Stimulated activated CD8-positive, alpha-beta memory T cell treated with anti-CD3 and anti-CD28 coated beads, Interleukin-12 subunit alpha, Interleukin-12 subunit beta, amount 100 ng/mL, for 24 hours (primary cell): Measurements from ENCODE around the gene SNCA.

Experiments
- DNase-seq: peaks from one replicate; pipeline ENCODE4 v3.0.0-alpha.2; 2020; ENCODE audit errors: extremely low read depth

Gene SNCA

DNA sequence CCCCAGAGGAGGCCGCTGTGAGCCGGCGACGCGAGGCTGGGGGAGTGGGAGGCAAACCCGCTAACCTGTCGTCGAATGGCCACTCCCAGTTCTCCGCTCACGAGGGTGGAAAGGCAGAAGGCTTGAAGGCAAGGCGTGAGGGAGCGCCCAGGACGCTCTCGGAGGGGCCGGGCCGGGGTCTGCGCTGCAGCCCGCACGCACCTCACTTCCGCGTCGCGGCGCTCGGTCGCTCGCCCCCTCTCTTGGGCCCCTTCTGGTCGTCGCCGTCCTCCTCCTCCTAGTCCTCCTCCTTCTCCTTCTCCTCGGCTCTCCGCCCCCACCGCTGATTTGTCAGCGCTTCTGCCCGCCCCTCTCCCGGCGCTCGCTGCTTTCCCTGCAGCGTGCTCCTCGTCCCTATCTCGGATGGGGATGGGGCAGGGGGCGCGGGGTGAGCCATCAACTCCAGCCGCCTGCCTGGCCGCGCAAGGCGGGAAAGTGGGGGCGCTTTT, at the start of gene SNCA:
TSS of gene SNCA (minus strand) at position 265 of the 488 bp plus-strand sequence. CDS start 1,494 bp downstream, outside the sequence.
- no peak for DNase-seq

DNA sequence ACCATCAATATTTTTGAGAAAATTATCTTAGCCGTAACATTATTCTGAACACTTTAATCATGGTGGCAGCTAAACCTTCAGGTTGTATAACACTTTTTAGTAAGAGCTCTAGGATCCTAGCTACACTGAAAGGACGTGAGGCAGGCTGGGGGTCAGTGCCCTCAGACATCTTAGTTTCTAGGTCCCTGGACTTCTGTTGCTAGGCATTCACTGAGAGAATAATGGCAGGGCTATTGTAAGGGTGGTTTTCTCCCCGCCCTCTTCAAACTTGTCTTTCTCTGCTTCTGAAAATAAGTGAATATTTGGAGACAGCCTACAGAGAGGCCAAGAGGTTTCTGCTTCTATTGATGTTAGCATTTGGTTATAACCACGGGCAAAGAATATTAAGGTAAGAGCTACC, 42.3 kb upstream of the SNCA start:
- DNase-seq, result no peak

DNA sequence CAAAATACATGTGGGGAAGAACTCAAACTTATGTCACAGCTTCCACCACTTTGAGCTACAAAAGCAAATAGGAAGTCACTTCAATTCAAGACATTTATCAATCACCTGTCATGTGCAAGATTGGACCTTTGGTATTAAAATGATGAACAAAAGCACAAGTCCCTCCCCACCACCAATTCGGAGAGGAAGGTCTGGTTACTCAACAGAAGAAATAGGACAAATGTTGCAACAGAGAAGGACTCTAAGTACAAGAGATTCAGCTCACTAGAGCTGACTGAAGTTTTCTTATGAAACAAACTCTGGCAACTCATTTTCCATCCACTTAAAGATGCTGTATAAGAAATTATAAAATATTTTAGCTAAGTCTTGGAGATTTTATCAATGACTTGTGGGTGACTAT, 41.6 kb upstream of the SNCA start:
- DNase-seq, result no peak

DNA sequence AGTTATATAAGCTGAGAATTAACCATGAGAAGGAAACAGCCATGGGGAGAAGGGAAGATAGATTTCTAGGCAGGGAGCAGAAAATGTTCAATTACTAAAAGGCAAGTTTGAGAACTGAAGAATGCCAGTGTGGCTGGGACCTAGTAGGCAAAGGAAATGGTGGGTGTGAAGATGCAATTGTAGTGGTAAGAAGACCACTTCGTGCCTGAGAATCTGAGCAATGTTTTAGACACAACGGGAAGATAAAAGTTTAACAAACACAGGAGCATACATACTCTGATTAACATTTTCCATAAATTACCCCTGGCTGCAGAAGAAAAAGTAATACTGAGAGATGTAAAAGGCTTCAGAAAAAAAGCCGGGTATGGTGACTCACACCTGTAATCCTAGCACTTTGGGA, 39.6 kb upstream of the SNCA start:
- DNase-seq, result no peak

DNA sequence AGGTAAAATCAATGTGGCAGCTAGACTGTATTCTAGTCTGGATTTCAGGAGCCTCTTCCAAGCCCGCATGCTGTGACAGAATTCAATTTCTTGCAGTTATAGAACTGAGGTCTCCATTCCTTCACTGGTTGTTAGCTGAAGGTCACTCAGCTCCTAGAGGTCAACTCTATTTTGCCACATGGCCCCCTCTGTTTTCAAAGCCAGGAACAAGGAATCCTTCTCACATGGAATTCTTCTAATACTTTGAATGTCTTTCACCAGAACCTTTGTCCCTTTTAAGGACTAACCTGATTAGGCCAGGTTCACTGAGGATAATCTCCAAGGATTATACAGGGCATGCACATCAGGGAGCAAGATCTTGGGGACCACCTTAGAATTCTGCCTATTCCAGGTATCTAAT, 34.2 kb upstream of the SNCA start:
- DNase-seq, result no peak

DNA sequence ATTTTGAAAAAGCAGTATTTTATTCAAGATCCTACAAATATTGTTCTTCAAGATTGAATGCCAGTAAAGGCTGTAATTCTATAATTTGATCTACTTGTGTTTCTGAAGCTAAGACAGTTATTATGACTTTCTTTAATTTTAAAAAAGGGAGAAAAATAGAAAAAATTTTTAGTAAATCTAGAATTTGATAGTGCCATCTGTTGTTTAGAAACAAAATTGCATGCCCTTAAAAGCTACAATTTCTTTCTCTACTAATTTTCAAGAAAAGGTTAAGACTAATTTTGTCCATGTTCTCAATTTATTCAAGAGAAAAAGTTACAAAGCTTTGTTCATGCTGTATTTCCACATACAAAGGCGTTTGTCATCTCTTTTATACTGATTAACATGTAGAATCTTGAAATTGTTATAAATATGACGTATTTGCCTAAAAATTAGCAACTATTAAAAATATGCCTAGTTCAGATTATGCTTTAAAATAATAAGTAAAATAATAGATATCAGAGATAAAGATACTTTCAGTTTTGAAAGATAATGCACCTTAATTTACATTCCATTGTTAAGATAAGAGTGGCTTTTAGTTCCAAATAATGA, 32.1 kb upstream of the SNCA start:
- no peak for DNase-seq

DNA sequence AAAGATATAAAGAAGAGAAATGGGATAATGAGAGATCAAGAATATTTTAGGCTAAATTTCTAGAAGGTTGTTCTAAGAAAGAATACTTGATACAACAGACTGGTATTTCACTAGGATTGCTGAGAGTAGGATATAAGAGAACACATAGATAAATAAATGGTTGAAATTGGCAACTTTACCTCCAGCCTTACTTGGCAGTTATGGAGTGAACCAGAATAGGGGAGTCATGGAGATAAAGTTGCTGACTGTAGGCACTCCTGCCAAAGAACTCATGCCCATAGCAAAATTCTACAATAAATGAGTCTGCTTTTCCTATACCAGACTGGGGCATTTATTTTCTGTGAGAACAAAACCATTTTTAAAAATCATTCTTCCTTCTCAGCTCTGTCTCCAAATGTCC, 31.3 kb upstream of the SNCA start:
- no peak for DNase-seq

DNA sequence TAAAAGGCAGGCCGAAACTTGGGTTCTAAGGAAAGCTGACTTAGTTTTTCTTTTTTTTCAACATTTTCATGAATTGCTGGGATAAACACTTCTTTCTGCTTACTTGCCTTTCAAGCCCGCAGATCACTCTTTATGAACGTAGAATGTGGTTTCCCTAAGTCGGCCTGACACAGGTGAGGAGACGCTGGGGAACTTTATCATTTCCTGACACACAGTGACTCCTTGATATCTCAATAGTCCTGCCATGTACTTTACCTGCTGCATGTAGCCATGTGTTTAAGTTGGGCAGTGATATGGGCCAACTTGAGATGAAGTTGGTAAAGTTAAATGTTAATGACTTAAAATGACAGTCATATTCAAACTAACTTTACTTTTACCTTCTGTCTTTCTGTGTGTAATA, 26.6 kb upstream of the SNCA start:
- no peak for DNase-seq

DNA sequence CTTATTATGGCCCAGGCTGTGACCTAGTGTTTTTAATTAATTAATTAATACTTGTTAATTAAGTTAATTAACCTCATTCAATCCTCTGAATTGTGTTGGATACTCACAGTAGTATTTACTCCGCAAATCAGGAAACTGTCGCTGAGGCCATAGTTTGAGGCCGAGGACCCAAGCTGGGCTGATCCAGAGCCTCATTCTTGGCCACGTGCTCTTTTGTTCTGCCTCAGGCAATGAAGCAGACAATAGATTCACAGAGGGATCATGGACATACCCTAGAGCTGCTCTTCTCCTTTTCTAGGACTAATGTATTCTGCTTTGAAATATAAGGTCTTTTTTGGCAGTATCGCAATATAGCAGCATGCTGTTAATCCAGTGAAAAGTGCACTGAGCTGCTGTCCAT, 24.0 kb upstream of the SNCA start:
- DNase-seq, result no peak

DNA sequence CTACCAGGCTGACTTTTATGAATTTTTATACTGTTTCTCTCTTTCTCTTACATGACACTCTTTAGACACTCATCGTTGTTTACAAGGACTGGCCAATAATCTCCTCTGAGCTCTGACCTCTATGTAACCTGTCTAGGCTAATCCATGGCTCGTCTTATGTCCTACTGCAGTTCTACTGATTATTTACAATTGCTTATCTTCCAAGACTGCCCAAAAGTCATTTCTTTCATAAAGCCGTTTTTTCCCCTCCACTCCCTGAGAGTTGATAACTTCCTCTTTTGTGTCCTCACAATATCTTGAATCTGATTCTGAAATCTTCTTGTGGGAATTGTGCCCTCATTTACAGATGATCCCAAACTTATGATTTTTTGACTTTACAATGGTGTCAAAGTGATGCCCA, 18.3 kb upstream of the SNCA start:
- no peak for DNase-seq

DNA sequence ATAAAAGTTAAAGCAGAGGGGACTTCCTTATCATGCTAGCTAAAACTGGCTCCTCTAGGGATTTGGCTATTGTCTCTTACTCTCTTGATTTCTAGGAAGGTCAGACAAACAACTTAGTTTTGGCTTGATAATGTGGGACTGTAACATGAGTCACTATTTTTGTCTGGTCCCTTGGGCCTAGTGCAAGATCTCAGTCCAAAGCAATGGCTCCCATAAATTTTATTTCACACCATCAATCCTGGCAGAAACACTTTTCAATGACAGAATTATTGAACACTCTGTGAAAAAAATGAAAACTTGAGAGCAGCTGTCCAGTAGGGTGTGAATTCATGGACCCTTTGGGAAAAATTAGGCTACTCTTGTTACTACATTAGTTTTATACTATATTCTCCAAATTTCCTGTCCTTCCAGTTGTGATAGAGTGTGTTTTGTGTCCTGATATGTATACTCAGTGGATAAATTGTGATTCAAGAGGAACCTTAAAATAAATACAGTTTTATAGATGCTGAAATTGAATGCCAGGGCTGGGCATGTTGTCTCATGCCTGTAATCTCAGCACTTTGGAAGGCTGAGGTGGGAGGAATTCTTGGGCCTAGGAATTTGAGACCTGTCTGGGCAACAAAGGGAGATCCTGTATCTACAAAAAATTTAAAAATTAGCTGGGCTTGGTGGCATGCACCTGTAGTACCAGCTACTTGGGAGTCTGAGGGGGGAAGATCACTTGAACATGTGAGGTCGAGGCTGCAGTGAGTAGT, 10.8 kb upstream of the SNCA start:
- no peak for DNase-seq

DNA sequence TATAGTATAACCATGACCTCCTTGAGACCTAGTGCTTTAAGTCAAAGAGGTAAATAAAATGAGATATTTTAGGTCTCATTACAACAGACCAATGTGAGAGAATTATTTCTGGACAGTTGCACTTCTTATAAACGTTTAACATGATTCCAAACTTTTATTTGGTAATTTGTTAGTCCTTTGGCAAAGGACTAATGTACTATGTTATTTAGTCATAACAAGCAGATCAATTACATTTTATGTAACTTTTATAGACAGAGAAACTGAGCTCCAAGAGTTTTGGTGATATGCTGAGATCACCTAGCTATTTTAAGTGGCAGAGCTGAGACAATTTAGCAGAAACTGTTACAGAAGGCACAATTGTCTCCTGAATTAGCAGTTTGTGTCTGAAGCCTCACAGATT, 2.6 kb upstream of the SNCA start:
- no peak for DNase-seq

DNA sequence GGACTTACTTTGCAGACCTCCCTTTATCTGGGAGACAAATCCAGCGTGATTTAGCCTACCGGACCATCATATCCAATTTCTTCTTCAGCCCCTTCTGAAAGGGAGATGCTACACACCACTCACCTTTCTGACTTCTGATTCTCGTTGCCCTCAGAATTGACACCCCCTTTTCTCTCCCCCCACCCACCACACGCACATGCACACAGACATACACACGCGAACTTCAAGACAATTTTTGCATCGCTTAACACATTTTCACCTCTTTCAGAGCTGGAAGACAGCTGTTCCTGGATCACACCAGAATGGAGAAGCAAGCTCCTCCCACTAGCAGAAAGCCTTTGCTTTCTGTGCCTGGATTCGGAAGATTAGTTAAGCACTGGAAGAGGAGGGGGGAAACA, 1.0 kb upstream of the SNCA start:
- no peak for DNase-seq

DNA sequence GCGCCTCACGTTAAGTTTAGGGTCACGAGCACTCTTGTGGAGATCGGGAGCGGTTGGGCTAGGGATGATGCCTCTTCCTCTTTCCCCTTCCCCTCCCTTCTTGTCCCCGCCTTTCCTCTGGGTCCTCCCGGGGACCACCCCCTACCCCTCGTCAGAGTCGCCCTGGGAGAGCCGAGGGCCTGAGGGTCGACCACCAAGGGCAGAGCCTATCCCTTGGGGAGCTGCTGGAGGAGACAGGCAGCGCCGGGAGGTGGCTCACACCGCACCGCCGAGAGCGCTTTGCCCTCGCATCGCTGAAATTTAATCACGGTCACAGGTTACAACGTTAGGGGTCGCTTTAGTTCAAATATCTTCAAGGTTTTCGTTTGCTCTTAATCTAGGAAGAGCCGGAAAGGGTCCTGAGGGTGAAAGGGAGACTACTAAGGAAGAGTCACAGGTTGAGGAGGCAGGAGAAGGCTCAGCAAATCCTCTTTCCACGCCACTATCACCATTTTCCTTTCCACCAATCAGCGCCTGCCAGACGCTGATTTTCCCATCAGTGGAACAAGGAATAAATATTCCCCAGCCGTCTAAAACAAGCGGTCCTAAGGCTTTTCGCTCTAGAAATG, 528 bp upstream of the SNCA start:
- no peak for DNase-seq

DNA sequence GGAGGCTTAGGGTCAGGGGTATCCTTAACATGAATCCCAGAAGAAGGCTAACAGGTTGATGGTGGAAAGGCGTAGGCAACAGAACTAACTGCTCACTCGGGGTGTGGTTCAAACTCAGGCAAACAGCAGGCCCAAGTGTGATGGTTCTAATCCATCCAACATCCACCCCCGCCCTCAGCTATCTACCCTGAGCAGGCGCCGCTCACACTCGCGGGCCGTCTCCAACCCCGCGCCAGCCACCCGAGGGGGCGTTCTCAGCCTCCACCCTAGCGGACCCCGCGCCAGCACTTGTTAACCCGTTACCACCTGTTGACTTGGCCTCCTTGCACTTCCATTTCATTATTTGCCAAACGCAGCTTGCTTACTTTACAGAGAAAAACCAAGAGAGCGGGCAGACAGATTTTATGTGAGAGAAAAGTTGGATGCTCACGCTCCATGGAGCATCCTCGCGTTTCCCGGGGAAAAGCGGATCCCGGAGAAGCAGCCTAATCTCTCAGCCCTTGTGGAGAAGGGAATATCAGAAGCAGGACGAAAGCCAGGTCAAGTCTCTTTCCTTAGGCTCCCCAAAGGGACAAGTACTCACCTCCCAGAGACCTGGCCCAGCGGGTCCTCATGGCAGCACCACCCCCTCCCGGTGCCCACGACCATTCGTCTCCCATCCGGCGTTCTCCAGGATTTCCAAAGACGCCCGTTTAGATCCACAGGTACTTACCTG, 773 bp downstream of the SNCA start:
- no peak for DNase-seq

DNA sequence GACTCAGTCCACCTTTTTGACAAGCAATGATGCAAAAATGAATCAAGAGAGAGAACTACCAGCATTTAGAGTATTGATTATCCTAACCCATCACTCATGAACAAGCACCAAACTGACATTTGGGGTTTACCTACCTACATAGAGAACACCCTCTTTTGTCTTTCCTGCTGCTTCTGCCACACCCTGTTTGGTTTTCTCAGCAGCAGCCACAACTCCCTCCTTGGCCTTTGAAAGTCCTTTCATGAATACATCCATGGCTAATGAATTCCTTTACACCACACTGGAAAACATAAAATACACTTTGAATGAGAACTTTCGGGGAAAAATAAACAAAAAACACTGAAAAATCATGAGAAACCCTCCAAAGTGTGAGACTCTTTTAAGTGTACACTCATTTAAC, 1.5 kb downstream of the SNCA start:
- no peak for DNase-seq

DNA sequence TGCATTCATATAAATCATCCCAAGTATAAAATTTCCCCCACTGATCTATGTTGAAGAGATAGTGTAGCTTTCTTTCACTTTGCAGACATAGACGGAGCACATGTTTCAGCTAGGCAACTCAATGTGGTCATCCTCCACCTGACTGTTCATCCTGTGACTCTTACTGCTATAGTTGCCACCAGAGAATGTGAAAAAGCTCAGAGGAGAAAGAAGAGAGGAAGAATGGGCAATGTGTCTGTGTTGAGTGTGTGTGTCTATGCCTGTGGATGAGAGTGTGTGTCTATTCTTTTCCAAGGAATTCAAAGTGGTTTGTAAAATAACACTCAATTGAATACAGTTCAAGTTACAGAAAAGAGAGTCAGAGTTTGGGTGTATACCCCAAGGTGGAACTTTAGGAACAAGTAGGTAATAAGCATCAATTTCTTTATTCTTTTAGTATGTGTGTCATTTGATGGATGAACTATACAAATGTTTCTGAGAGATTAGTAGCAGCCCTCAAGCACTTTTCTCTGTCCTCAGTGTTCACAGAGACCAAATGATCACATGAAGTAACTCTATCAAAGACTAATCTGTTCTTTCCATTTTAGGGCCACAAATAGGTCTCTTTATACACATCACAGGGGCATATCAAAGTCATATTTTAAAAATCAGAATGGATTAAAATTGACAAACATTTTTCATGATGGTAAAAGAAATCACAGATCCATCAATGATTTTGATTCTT, 2.3 kb downstream of the SNCA start:
- no peak for DNase-seq

DNA sequence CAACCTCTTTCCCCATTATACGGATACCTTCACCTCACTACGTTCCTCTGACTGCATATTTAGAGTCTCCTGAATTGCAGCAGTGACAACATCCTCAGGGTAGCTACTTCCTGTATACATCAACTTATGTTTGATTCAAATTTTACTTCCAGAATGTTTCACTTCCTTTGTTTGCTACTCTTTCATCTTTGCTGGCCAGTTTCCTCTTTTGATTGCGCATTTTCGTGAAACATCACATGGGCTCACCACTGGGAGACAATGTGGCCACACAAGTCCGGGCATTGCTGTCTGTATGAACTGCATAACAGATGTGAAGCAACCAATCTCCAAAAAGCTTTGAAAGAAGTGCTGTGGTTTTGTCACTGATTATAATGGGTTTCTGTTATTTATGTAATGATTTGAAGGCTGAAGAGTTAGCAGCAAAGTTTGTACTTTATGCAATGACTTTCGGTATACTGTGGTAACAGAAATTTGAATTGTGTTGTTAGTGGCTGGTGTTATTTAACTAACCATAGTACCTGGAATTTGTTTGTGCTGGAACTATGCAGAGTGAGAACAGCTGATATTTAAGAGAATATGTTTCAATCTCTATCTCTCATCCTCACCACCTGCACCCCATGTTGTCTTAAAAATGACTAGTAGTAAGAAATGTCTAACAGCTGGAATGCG, 7.4 kb downstream of the SNCA start:
- peak; percentile 3 for DNase-seq

DNA sequence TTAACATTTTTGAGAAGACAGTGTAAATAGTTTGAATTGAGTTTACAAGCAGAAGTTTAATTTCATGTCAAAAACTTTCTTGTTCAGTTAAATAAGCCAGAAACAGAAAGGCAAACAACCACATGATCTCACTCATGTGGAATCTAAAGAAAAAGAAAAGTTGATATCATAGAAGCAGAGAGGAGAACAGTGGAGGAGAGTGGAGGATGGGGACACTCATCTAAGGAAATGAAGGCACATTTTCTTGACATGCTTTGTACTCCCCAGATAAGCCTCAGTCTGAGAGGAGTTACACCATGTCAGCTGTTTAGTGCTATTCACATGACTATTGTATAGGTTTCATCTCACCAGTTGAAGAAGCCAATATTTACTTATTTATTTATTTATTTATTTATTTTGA, 13.5 kb downstream of the SNCA start:
- no peak for DNase-seq

DNA sequence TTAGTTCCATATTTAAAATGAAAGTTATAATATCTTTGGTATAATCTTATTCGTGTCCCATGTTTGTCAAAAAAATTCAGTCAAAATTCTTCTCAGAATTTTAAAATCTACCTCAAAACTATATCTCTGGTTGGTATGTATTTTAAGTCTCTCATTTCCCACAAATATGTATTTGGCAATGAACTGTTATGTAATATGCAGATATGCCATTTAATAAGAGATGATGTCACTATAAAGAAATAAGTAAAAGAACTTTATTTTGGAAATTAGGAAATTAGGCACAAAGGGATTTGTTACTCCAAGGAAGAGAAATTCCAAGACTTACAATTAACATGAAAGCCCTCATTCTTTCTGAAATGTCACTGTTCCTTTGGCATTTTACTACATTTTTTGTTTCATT, 15.3 kb downstream of the SNCA start:
- no peak for DNase-seq

DNA sequence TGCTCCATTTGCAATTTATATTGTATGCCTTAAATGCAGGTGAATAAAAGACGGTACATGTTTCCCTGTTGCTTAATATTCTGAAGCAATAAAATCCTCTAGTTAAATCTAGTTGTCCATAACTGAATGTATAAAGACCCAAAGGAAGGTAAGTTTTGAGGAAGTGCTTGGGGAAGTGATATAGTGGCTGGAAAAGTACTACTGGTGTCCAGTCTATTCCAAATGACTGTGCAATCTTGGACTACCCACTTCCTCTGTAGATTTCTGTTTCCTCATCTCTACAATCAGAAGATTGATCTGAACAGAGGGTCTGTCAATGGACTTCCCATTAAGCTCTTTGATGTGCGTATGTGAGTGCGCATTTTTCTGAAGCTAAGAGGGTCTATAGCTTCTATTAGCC, 17.0 kb downstream of the SNCA start:
- DNase-seq, result no peak
